HS-27A (cell line): ENCODE measurements around the gene ANP32E.
"Not testable (repeated sequence)": the region's sequence is repeated elsewhere in the genome, so short reads cannot be mapped to it uniquely, and the experiment has no call there.

Experiments
- DNase-seq: peaks from one replicate; pipeline ENCODE4 v3.0.0-alpha.2; 2012; ENCODE audit warnings: low read depth, missing footprints

The ANP32E gene

DNA sequence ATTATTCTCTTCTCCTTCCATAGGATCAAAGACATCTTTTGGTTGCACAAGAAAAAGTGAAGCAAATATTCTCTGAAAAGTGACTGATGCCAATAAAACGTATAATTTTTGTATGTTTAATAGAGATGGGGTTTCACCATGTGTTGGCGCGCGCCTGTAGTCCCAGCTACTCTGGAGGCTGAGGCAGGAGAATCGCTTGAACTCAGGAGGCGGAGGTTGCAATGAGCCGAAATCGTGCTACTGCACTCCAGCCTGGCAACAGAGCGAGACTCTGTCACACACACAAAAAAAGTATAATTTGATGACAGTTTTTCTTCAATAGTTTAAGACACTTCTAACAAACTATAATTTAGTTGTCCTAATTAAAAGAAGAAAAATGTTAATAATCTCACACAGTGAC is 23.8 kb downstream of the ANP32E start:
- no peak for DNase-seq

DNA sequence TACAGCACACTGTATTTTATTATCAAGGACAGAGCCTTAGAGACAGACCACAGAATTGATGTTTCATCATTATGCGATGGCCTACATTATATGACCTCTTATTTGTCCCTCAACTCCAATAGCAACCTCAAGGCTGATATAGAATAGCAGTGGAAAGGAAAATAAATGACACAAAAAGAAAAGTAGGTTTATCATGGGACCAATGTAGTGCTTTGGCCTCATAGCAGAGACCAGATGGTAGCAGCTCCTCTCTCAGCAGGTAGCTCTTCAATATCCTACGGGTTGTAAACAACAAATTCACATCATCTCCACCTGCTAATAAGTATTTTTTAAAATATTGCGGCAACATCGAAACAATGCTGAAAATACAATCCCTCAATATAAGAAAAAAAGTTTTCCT is 25.2 kb downstream of the ANP32E start:
- no peak for DNase-seq

GRCh38 chr1:150210091-150210490 is 25.8 kb downstream of the ANP32E start:
- no peak for DNase-seq

- DNase-seq = not testable (repeated sequence)
These were observed 27.5 kb downstream of the ANP32E start for GRCh38 chr1:150208460-150208859.

- DNase-seq = no peak
These were observed 28.5 kb downstream of the ANP32E start for GRCh38 chr1:150207281-150207971.

GRCh38 chr1:150196417-150196816 is 39.5 kb downstream of the ANP32E start:
- no peak for DNase-seq

GRCh38 chr1:150194381-150195031 is 41.4 kb downstream of the ANP32E start:
- DNase-seq = peak; percentile 38

DNA sequence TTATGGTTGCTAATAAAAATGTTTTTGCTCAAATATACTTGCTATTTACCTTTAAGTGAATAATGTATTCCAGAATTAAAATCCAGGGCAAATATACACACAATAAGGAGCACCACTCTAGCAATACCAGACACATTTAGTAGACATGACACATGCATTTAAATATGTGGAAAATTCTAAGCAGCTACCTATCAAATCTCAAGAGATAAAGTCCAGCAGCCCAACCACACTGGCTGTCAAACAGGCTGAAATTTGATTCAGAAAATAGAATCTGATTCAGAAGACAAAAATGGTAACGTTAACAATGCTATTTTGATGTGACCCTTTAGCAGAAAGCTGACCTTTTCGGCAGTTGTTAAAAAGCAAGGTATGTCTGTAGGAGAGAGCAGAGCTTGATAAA is 43.9 kb downstream of the ANP32E start:
- DNase-seq = peak; percentile 80

- DNase-seq = no peak
These were observed 48.4 kb downstream of the ANP32E start for GRCh38 chr1:150187560-150187931.

DNA sequence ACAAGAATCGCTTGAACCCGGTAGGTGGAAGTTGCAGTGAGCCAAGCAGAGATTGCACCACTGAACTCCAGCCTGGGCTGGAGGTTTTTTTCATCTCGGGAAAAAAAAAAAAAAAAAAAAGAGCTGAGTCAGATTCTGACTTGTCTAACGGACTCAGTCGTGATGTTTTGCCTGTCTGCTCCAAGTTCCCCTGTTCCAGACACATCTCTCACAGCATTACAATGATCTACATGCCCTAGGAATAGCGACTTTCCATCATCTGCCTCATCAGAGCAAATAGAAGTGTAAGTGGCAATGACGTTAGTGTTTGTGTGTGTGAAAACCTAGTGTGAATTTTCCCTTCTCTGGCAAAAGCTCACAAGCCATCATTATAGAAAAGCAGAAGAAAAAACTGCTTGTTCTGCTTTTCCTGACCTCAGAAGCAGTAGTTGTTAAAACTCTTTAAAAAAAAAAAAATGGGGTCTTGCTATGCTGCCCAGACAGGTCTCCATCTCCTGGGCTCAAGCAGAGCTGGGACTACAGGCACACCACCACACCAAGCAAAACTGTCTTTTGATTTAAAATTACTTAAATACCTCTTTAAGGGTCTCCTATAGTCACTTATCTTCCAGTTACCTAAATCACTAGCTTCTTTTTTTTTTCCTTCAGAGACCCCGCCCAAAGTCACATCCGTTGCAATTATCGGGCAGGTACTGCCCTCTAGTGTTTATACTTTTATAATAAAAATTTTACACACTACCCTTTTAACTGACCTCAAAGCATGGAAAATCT is 48.9 kb downstream of the ANP32E start:
- DNase-seq = no peak

- DNase-seq = not testable (repeated sequence)
These were observed 49.5 kb downstream of the ANP32E start for GRCh38 chr1:150186438-150186788.

DNA sequence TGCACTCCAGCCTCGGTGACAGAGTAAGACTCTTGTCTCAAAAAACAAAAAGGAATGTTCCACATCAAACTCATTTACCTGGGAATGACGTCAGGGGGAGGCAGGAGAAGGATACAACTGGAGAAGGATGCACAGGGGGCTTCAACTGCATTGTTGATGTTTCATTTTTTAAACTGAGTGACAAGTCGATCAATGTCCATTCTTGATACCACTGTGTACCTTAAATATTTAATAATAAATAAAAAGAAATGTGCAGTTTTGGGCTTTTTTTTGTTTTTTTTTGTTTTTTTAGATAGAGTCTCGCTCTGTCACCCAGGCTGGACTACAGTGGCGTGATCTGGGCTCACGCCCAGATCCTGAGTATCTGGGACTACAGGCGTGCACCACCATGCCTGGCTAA is 50.4 kb downstream of the ANP32E start:
- DNase-seq = no peak

GRCh38 chr1:150183061-150183460 is 52.9 kb downstream of the ANP32E start:
- DNase-seq = no peak

DNA sequence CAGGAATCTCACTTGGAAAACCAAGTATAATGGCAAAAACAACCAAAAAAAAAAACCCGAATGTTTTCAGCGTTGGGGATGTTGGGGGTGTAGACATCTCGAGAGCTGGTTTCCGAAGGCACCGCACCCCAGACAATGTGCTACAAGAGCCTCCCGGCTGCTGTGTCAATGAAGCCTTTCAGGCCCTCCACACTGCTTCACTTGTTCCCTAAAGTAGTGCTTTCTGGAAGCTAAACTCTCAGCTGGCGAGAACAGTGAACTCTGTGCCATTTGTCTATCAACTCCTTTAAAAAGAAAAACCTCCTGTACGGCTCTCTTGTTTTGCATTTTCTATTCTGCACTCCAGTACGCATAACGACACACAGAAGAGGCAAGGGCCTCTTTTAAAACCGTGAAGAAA is 53.7 kb downstream of the ANP32E start:
- no peak for DNase-seq

DNA sequence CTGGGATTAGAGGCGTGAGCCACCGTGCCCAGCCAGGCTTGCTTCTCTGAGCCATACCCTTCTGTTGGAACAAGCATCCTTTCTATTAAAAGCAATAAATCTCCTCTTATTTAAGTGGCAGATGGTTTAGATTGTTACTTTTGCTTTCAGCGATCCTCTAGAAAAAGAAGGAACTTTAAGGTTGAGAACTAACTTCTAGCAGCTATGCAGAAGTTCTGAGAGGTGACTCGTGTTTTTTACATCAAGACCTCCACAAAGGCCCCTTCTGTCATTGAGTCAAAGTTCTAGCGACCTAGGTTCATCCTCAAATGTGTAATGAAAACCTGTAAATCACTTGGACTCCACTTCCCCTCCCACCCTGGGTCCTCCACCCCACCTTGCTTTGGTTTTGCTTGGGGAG is 55.4 kb downstream of the ANP32E start:
- no peak for DNase-seq

DNA sequence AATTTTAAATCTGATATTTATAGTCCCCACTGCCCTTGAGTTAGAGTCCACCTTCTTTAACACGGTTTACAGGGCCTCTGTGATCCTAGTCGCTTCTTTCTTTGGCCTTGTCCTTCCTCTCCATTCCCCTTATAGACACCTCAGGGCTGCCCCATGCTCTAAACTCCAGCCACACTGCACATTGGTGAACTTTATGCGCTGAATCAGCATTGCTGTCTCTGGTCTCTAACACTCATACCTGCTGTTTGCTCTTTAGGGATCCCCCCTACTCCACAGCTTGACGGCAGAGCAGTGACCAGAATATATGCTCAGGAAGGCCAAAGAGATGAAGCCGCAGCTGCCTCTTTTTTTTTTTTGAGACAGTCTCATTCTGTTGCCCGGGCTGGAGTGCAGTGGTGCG is 56.0 kb downstream of the ANP32E start:
- no peak for DNase-seq

GRCh38 chr1:150178548-150178947 is 57.4 kb downstream of the ANP32E start:
- DNase-seq = no peak

GRCh38 chr1:150176593-150176992 is 59.3 kb downstream of the ANP32E start:
- DNase-seq = no peak

DNA sequence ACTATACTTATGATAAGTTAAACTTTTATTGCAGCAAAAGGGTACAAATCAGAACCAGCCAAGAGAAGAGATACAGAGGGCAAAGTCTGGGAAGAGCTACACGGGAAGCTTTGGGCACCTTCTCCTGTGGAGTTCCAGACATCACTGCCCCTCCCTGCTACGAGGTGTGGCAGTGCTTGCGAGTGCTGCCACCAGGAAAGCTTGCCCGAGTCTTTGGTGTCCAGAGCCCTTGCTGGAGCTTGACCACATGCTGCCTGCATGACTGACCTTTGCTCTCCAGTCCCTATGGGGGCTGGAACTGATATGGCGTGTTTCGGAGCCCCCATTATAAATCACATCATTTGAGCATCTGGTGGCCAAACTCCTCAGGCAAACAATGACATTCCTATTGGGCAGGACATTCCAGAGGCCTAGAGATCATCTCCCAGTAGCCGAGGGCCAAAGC is 62.7 kb downstream of the ANP32E start:
- DNase-seq = no peak

- no peak for DNase-seq
These were observed 64.1 kb downstream of the ANP32E start for GRCh38 chr1:150171801-150172200.

DNA sequence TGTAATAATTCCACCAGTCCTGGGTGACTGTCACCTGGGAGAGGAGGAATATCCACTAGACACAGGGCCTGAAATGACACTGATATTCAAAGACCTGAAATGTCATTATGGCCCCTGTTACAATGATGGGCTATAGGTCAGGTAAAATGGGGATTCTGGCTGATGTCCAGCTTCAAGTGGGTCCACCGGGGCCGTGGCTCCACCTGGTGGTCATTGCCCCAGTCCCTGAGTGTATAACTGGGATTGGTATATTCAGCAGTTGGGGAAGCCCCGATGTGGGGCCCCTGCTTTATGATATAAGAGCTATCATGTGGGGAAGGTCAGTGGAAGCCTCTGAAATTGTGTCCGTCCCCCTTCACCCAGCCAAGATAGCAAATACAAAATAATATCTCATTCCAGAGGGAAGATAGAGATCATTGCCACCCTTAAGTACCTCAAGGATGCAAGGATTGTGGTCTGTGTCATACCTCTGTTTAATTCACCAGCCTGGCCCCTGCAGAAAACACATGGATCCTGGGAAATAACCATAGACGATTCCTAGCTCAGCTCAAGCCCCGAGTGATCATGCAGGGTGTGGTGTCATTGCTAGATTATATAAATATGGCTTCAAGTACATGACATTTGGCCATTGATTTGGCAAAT is 66.8 kb downstream of the ANP32E start:
- DNase-seq = no peak
